Esophagus muscularis mucosa (tissue), 4 donors: Measurements from ENCODE around the gene SYNDIG1. TPM values are rescaled to one million over a fixed set of nuclear protein-coding genes. Genes with fewer than 3 reads are reported as not detected.

Experiments used
- DNase-seq: peaks from one replicate; pipeline ENCODE4 v3.0.0-alpha.2; 2017; ENCODE audit errors: extremely low spot score
- H3K27ac ChIP-seq, 4 donors: fragments of 200-600 bp; sonication (generic); replicated peaks in 1 of 4; 1 replicate in 3 of 4; 2 replicates in 1 of 4; pipeline ENCODE4 v1.5.1; 2016 to 2019; ENCODE audit warnings: mild to moderate bottlenecking in 1 of 4
- H3K27me3 ChIP-seq, 4 donors: fragments of 200-600 bp; sonication (generic); one replicate each; pipeline versions ENCODE4 v1.5.1 to v1.6.0; 2016 to 2019
- H3K36me3 ChIP-seq, 4 donors: fragments of 200-600 bp; sonication (generic); one replicate each; pipeline ENCODE4 v1.5.1; 2016 to 2019
- H3K4me1 ChIP-seq, 4 donors: fragments of 200-600 bp; sonication (generic); one replicate each; pipeline ENCODE4 v1.5.1; 2016 to 2019
- H3K4me3 ChIP-seq, 4 donors: fragments of 200-600 bp; sonication (generic); 1 replicate in 2 of 4; 2 replicates in 2 of 4; pipeline ENCODE4 v1.5.1; 2016 to 2019; ENCODE audit warnings: mild to moderate bottlenecking in 4 of 4, moderate library complexity in 1 of 4
- H3K9me3 ChIP-seq, 4 donors: fragments of 200-600 bp; sonication (generic); 1 replicate in 3 of 4; 2 replicates in 1 of 4; pipeline ENCODE4 v1.5.1; 2016 to 2019
- CTCF ChIP-seq, 3 experiments: fragments of 200-600 bp in 2 of 3; fragments of 450-650 bp in 1 of 3; sonication (generic) in 2 of 3; IDR thresholded peaks; one replicate each; pipeline ENCODE4 v1.5.1; 2017 to 2019; ENCODE audit warnings: antibody characterized with exemption in 3 of 3, mild to moderate bottlenecking in 2 of 3, moderate library complexity in 1 of 3
- EP300 ChIP-seq: sonication (generic); formaldehyde crosslinking; IDR thresholded peaks from one replicate; pipeline ENCODE4 v1.6.1; 2017; ENCODE audit warnings: antibody characterized with exemption
- POLR2A ChIP-seq: fragments of 450-650 bp; IDR thresholded peaks from one replicate; pipeline ENCODE4 v1.6.1; 2017; ENCODE audit warnings: antibody characterized with exemption, moderate library complexity, mild to moderate bottlenecking, low read depth
- POLR2AphosphoS5 ChIP-seq, 2 donors: sonication (generic); formaldehyde crosslinking; IDR thresholded peaks; one replicate each; pipeline ENCODE4 v1.6.1; 2017; ENCODE audit warnings: antibody characterized with exemption in 2 of 2
- WGBS: methylation state at CpG from one replicate; pipeline ENCODE4 v1.1.5; 2018; 5-methylcytosine and 5-hydroxymethylcytosine counted together
- intact Hi-C: fragments of 100-400 bp; cut with DNase I; formaldehyde crosslinking; loops from one replicate; pipeline ENCODE4 v1.15.1; 2023
- total RNA-seq, 4 donors: library from RNA; depleted of rRNA; stranded (reverse); fragments of >200 nt; gene quantifications; one replicate each; pipeline versions ENCODE4 v1.1.0 to v1.2.1, GENCODE V29; 2016

Gene SYNDIG1
- total RNA-seq, 4 donors from 2014 or later = not detected

- Histone ChIP-seq H3K4me3 (no peak overlapping the region), H3K27ac (no peak overlapping the region), H3K36me3 (no peaks in the 10 kb centered on the region), H3K9me3 (no peaks in the 10 kb centered on the region), H3K27me3 (peaks cover 0 to 22% (median 0%) of the 10 kb centered on the region in 4 donors), H3K4me1 (no peaks in the 10 kb centered on the region)
- DNase-seq = no peak
- WGBS = 82% methylated on average over 9 of the region's 9 CpGs
- TF ChIP-seq CTCF (IDR thresholded peaks at IDR 0.05) = no peak
- no peak for TF ChIP-seq POLR2AphosphoS5 (IDR thresholded peaks at IDR 0.05)
- TF ChIP-seq POLR2A = no peak
- TF ChIP-seq EP300 = no peak
- intact Hi-C loops = no loop called here
Measured at GRCh38 chr20:24449026-24449720, 20.3 kb upstream of the SYNDIG1 start.

- intact Hi-C loops = no loop called here
Measured at GRCh38 chr20:24450177-24450576, 19.3 kb upstream of the SYNDIG1 start.

GRCh38 chr20:24450624-24451376, 18.6 kb upstream of the SYNDIG1 start:
- Histone ChIP-seq H3K27me3 (peaks cover 0 to 22% (median 0%) of the 10 kb centered on the region in 4 donors), H3K36me3 (no peaks in the 10 kb centered on the region), H3K9me3 (no peaks in the 10 kb centered on the region), H3K4me1 (no peaks in the 10 kb centered on the region), H3K27ac (no peak overlapping the region), H3K4me3 (no peak overlapping the region)
- intact Hi-C loops = no loop called here
- DNase-seq = no peak
- 50% methylated on average over 7 of the region's 11 CpGs for WGBS
- TF ChIP-seq POLR2AphosphoS5 (IDR thresholded peaks at IDR 0.05) (no peak), POLR2A (no peak), CTCF (IDR thresholded peaks at IDR 0.05) (no peak), EP300 (no peak)

More at GRCh38 chr20:24450177-24450576, 19.3 kb upstream of the SYNDIG1 start:
- Histone ChIP-seq H3K4me1 (no peaks in the 10 kb centered on the region), H3K9me3 (no peaks in the 10 kb centered on the region), H3K27ac (no peak overlapping the region), H3K27me3 (peaks cover 0 to 23% (median 0%) of the 10 kb centered on the region in 4 donors), H3K4me3 (no peak overlapping the region), H3K36me3 (no peaks in the 10 kb centered on the region)
- TF ChIP-seq POLR2AphosphoS5 (IDR thresholded peaks at IDR 0.05) (no peak), CTCF (IDR thresholded peaks at IDR 0.05) (no peak), EP300 (no peak), POLR2A (no peak)
- WGBS = 81% methylated on average over 2 of the region's 2 CpGs
- no peak for DNase-seq

GRCh38 chr20:24451428-24451827, 18.0 kb upstream of the SYNDIG1 start:
- no peaks in the 10 kb centered on the region for H3K4me1 ChIP-seq
- no peaks in the 10 kb centered on the region for H3K9me3 ChIP-seq
- no peak for DNase-seq
- H3K27me3 ChIP-seq = peaks cover 0 to 23% (median 0%) of the 10 kb centered on the region in 4 donors
- no peaks in the 10 kb centered on the region for H3K36me3 ChIP-seq
- intact Hi-C loops = no loop called here
- no peak for TF ChIP-seq POLR2AphosphoS5 (IDR thresholded peaks at IDR 0.05)
- TF ChIP-seq POLR2A = no peak
- no peak for TF ChIP-seq CTCF (IDR thresholded peaks at IDR 0.05)
- TF ChIP-seq EP300 = no peak
- 79% methylated on average over 3 of the region's 3 CpGs for WGBS
- H3K27ac ChIP-seq = no peak overlapping the region
- no peak overlapping the region for H3K4me3 ChIP-seq
